Right lobe of liver (tissue), 6 donors: Measurements from ENCODE around the gene SYNJ2. TPM values are rescaled to one million over a fixed set of nuclear protein-coding genes. Genes with fewer than 3 reads are reported as not detected.

Experiments
- ATAC-seq, 4 donors: fragments of 200-7000 bp; cut with Tn5 transposase; one replicate each; pipeline ENCODE4 v1.9.1; 2020; ENCODE audit warnings: mild to moderate bottlenecking in 4 of 4, moderate library complexity in 4 of 4
- DNase-seq, 3 donors: peaks; one replicate each; pipeline ENCODE4 v3.0.0-alpha.2; 2020
- H3K27ac ChIP-seq, 3 donors: fragments of 200-600 bp; one replicate each; pipeline ENCODE4 v1.8.0; 2022
- H3K27me3 ChIP-seq, 2 donors: fragments of 200-600 bp; one replicate each; pipeline ENCODE4 v1.8.0; 2022
- H3K36me3 ChIP-seq, 4 donors: fragments of 200-600 bp; sonication (generic) in 1 of 4; one replicate each; pipeline versions ENCODE4 v1.5.1 to v1.8.0; 2017 to 2022; ENCODE audit warnings: control low read depth in 1 of 4
- H3K4me1 ChIP-seq, 4 donors: fragments of 200-600 bp; sonication (generic) in 1 of 4; one replicate each; pipeline versions ENCODE4 v1.5.1 to v1.8.0; 2017 to 2022; ENCODE audit warnings: control low read depth in 1 of 4
- H3K4me3 ChIP-seq, 3 donors: fragments of 200-600 bp; one replicate each; pipeline ENCODE4 v1.8.0; 2022
- H3K9me3 ChIP-seq, 4 donors: fragments of 200-600 bp; sonication (generic) in 1 of 4; one replicate each; pipeline versions ENCODE4 v1.5.1 to v1.8.0; 2017 to 2022; ENCODE audit warnings: control low read depth in 1 of 4
- CTCF ChIP-seq, 4 donors: fragments of 200-600 bp in 3 of 4; fragments of 450-650 bp in 1 of 4; IDR thresholded peaks; one replicate each; pipeline versions ENCODE4 v1.5.1 to v1.8.0; 2016 to 2022; ENCODE audit warnings: antibody characterized with exemption in 4 of 4, mild to moderate bottlenecking in 2 of 4
- POLR2A ChIP-seq: fragments of 450-650 bp; IDR thresholded peaks from one replicate; pipeline ENCODE4 v1.6.1; 2017; ENCODE audit warnings: antibody characterized with exemption, mild to moderate bottlenecking
- WGBS: methylation state at CpG from one replicate; pipeline ENCODE4 v1.1.6; 2018; ENCODE audit warnings: low coverage, low lambda C conversion rate; ENCODE audit not compliant: insufficient coverage; ENCODE audit errors: missing lambda C conversion rate; 5-methylcytosine and 5-hydroxymethylcytosine counted together
- intact Hi-C, 2 donors: fragments of 100-400 bp; cut with DNase I; formaldehyde crosslinking; loops; one replicate each; pipeline versions ENCODE4 v1.11.2 to v1.14.1; 2022
- total RNA-seq, 6 experiments: library from RNA; depleted of rRNA in 2 of 6; stranded (reverse); fragments of >200 nt in 2 of 6; fragmentation: NEBNext Ultra II Directional in 3 of 6; extraction: Animal tissue kit (Norgen Biotek cat#: 25700) in 3 of 6; gene quantifications; one replicate each; pipeline versions ENCODE4 v1.1.0 to v1.2.4, GENCODE V29; 2016 to 2023
- donor health status: DM: no; HTN: yes; CAD: no.
- donor health status: DM: no; HTN: no; CAD: no.
- donor health status: DM: no; HTN: no; CAD: no.
- donor health status: DM: no; HTN: yes; CAD: no.
- donor health status: DM: no; HTN: yes; CAD: no.

The SYNJ2 gene
- total RNA-seq, 6 experiments from 2014 or later = 3.2 to 7.4 (median 4.2) TPM

GRCh38 chr6:157954150-157955117 is 27.2 kb upstream of the SYNJ2 start:
- peaks cover 0 to 4% (median 0%) of the 10 kb centered on the region in 4 donors for H3K9me3 ChIP-seq
- no peaks in the 10 kb centered on the region for H3K36me3 ChIP-seq
- peak overlapping the region in 2 of 3 donors; percentile 31 to 36 for H3K4me3 ChIP-seq
- intact Hi-C loops = no loop called here
- H3K27ac ChIP-seq = peak overlapping the region; percentile 65 to 73 (median 72)
- no peaks in the 10 kb centered on the region for H3K27me3 ChIP-seq
- ATAC-seq (peak; percentile 94 to 98 (median 97)), DNase-seq (peak; percentile 87 to 92 (median 91))
- 21% methylated on average over 22 of the region's 34 CpGs for WGBS
- H3K4me1 ChIP-seq = peaks cover 0 to 11% (median 5%) of the 10 kb centered on the region in 4 donors
- TF ChIP-seq POLR2A (peak; percentile 11), CTCF (IDR thresholded peaks at IDR 0.05) (peak in 3 of 4 donors; percentile 24 to 45 (median 36))

DNA sequence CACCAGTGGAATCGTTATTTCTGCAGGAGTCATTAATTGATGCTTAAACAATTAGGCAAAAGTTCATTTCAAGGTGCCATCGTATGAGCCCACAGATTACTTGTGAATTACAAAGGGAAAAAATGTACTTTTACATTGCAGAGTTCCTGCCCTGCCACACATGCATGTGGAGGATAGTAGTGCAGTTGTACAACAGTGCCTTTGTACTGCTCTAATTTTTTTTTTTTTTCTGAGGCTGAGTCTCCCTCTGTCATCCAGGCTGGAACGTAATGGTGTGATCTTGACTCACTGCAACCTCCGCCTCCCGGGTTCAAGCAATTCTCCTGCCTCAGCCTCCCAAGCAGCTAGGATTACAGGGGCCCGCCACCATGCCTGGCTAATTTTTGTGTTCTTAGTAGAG is 26.0 kb upstream of the SYNJ2 start:
- no peak for ATAC-seq
- Histone ChIP-seq H3K4me3 (no peak overlapping the region), H3K27me3 (no peaks in the 10 kb centered on the region), H3K27ac (no peak overlapping the region), H3K9me3 (peaks cover 0 to 4% (median 0%) of the 10 kb centered on the region in 4 donors), H3K4me1 (peaks cover 0 to 11% (median 5%) of the 10 kb centered on the region in 4 donors), H3K36me3 (no peaks in the 10 kb centered on the region)
- no peak for DNase-seq
- 87% methylated on average over 5 of the region's 6 CpGs for WGBS
- intact Hi-C loops = no loop called here
- TF ChIP-seq POLR2A = no peak
- no peak for TF ChIP-seq CTCF (IDR thresholded peaks at IDR 0.05)

DNA sequence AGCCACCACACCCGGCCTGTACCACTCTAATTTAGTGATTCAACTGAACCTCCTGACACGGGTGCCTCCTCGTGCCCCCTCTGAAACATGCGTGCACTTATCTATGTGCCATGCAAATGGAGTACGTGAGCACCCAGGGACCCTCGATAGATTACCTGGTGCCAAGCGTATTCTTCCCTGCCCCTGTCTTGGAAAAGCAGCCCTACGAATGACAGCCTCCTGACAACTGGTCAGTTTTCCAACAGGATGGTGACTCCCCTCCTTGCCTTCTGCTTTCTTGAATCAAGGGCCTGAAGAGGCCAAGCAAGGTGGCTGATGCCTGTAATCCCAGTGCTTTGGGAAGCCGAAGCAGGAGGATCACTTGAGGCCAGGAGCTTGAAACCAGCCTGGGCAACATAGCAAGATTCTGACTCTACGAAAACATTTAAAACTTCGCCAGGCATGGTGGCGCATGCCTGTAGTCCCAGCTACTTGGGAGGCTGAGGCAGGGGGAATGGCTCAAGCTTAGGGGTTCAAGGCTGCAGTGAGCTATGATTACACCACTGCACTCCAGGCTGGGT is 25.4 kb upstream of the SYNJ2 start:
- TF ChIP-seq CTCF (IDR thresholded peaks at IDR 0.05) = no peak
- no peak for TF ChIP-seq POLR2A
- H3K27me3 ChIP-seq = no peaks in the 10 kb centered on the region
- 88% methylated on average over 11 of the region's 12 CpGs for WGBS
- peaks cover 0 to 11% (median 5%) of the 10 kb centered on the region in 4 donors for H3K4me1 ChIP-seq
- H3K9me3 ChIP-seq = peaks cover 0 to 4% (median 0%) of the 10 kb centered on the region in 4 donors
- intact Hi-C loops = no loop called here
- H3K36me3 ChIP-seq = no peaks in the 10 kb centered on the region
- H3K27ac ChIP-seq = no peak overlapping the region
- no peak overlapping the region for H3K4me3 ChIP-seq
- DNase-seq (no peak), ATAC-seq (no peak)

- Histone ChIP-seq H3K36me3 (no peaks in the 10 kb centered on the region), H3K4me3 (no peak overlapping the region), H3K9me3 (peaks cover 0 to 4% (median 0%) of the 10 kb centered on the region in 4 donors), H3K27me3 (no peaks in the 10 kb centered on the region), H3K27ac (no peak overlapping the region), H3K4me1 (peaks cover 0 to 3% (median 0%) of the 10 kb centered on the region in 4 donors)
- 100% methylated on average over 1 of the region's 1 CpG for WGBS
- intact Hi-C loops = no loop called here
- DNase-seq (no peak), ATAC-seq (no peak)
- no peak for TF ChIP-seq POLR2A
- no peak for TF ChIP-seq CTCF (IDR thresholded peaks at IDR 0.05)
Observed at GRCh38 chr6:157959451-157960227, 22.0 kb upstream of the SYNJ2 start.
